Endothelial cell of umbilical vein (primary cell): ENCODE results near the gene OMA1. TPM values are rescaled to one million over a fixed set of nuclear protein-coding genes. Genes with fewer than 3 reads are reported as not detected.

ENCODE experiments used
- BruUV-seq: library from RNA; stranded (reverse); fragments of 400-500 nt; replicated peaks from 2 replicates; lab custom pipeline; 2021; lab: Mats Ljungman, UMichigan
- CTCF ChIA-PET: fragments of 300-600, 350-600 bp; sonication (Branson Sonifier 250); formaldehyde crosslinking; loops from one replicate; lab custom pipeline; 2021; ENCODE audit warnings: antibody characterized with exemption, inconsistent platforms; lab: Charles Lee
- POLR2A ChIA-PET: fragments of 300-600, 350-600 bp; sonication (Branson Sonifier 250); formaldehyde crosslinking; loops from one replicate; lab custom pipeline; 2021; ENCODE audit warnings: antibody characterized with exemption, inconsistent platforms; lab: Charles Lee
- DNase-seq: peaks from one replicate; pipeline ENCODE4 v3.0.0-alpha.2; 2011; ENCODE audit warnings: low read depth, low spot score
- FAIRE-seq: peaks from 2 replicates; lab custom pipeline; 2011; peaks lifted over from hg19 to GRCh38; lab: Jason Lieb, UNC
- H2AFZ ChIP-seq: 2 replicates; pipeline ENCODE4 v1.6.0; 2012; ENCODE audit warnings: low read depth, low read length, control low read depth, inconsistent platforms
- H3K27ac ChIP-seq: 2 replicates; pipeline ENCODE4 v1.5.1; 2011; ENCODE audit warnings: low read depth, mild to moderate bottlenecking, control low read depth, low read length, moderate library complexity; ENCODE audit not compliant: insufficient read depth
- H3K27me3 ChIP-seq, 2 experiments: 2 replicates each; pipeline versions ENCODE4 v1.6.0 to v1.6.1; 2011; ENCODE audit warnings: low read length in 2 of 2, mixed read lengths in 1 of 2; ENCODE audit not compliant: control insufficient read depth in 2 of 2, insufficient read depth in 2 of 2
- H3K36me3 ChIP-seq, 2 experiments: 2 replicates in 1 of 2; 3 replicates in 1 of 2; pipeline ENCODE4 v1.5.1; 2011; ENCODE audit warnings: low read length in 2 of 2, mild to moderate bottlenecking in 1 of 2, moderate library complexity in 1 of 2; ENCODE audit not compliant: control insufficient read depth in 2 of 2, insufficient read depth in 2 of 2; ENCODE audit errors: extremely low read depth in 1 of 2
- H3K4me1 ChIP-seq: 3 replicates; pipeline ENCODE4 v1.5.1; 2011; ENCODE audit warnings: mild to moderate bottlenecking, low read length; ENCODE audit not compliant: control insufficient read depth, insufficient read depth; ENCODE audit errors: extremely low read depth
- H3K4me2 ChIP-seq: 2 replicates; pipeline ENCODE4 v1.6.1; 2011; ENCODE audit warnings: low read length, control low read depth, mixed read lengths; ENCODE audit not compliant: insufficient read depth
- H3K4me3 ChIP-seq, 3 experiments: fragments of 200-600 bp in 1 of 3; sonication (generic), shearing (Covaris generic) in 1 of 3; replicated peaks in 1 of 3; 2 replicates each; pipeline ENCODE4 v1.5.1; 2011 to 2016; ENCODE audit warnings: control low read depth in 3 of 3, low read length in 3 of 3, mild to moderate bottlenecking in 2 of 3, inconsistent platforms in 1 of 3, low read depth in 1 of 3, moderate library complexity in 1 of 3; ENCODE audit not compliant: insufficient read depth in 1 of 3
- H3K79me2 ChIP-seq: 2 replicates; pipeline ENCODE4 v1.6.0; 2012; ENCODE audit warnings: low read length, inconsistent platforms; ENCODE audit not compliant: control insufficient read depth, insufficient read depth
- H3K9ac ChIP-seq: replicated peaks from 2 replicates; pipeline ENCODE3; 2011; ENCODE audit warnings: low read length, control low read depth; ENCODE audit not compliant: insufficient read depth; ENCODE audit errors: extremely low read depth
- H3K9me1 ChIP-seq: replicated peaks from 3 replicates; pipeline ENCODE4 v1.6.0; 2011; ENCODE audit warnings: mild to moderate bottlenecking, low read length; ENCODE audit not compliant: control insufficient read depth, insufficient read depth; ENCODE audit errors: extremely low read depth
- H3K9me3 ChIP-seq: replicated peaks from 2 replicates; pipeline ENCODE4 v1.5.1; 2012; ENCODE audit warnings: low read length, inconsistent platforms; ENCODE audit not compliant: control insufficient read depth, insufficient read depth
- H4K20me1 ChIP-seq: replicated peaks from 2 replicates; pipeline ENCODE3; 2011; ENCODE audit warnings: mild to moderate bottlenecking, low read length; ENCODE audit not compliant: control insufficient read depth, insufficient read depth; ENCODE audit errors: extremely low read depth
- EZH2 ChIP-seq: IDR thresholded peaks from 2 replicates; pipeline ENCODE4 v1.6.1; 2012; ENCODE audit warnings: borderline replicate concordance, low read depth, mild to moderate bottlenecking, moderate library complexity, low read length, inconsistent platforms; ENCODE audit not compliant: severe bottlenecking
- FOS ChIP-seq: IDR thresholded peaks from 2 replicates; pipeline ENCODE4 v1.6.1; 2011; ENCODE audit warnings: mild to moderate bottlenecking, low read length, moderate library complexity, borderline replicate concordance; ENCODE audit not compliant: insufficient read depth
- GATA2 ChIP-seq: IDR thresholded peaks from 2 replicates; pipeline ENCODE4 v1.7.0; 2011; ENCODE audit warnings: low read depth, mild to moderate bottlenecking, moderate library complexity, mixed read lengths, low read length; ENCODE audit not compliant: insufficient read length, insufficient read depth
- JUN ChIP-seq: IDR thresholded peaks from 2 replicates; pipeline ENCODE4 v1.6.1; 2011; ENCODE audit warnings: borderline replicate concordance, low read depth; ENCODE audit not compliant: insufficient read length, insufficient read depth
- MYC ChIP-seq: IDR thresholded peaks from one replicate; pipeline ENCODE4 v1.6.1; 2011; ENCODE audit warnings: mild to moderate bottlenecking, low read depth, low read length
- POLR2A ChIP-seq: IDR thresholded peaks from 2 replicates; pipeline ENCODE4 v1.6.1; 2012; ENCODE audit warnings: low read depth, mild to moderate bottlenecking, control low read depth, low read length
- POLR2AphosphoS5 ChIP-seq: IDR thresholded peaks from 2 replicates; pipeline ENCODE4 v1.6.1; 2012; ENCODE audit warnings: low read depth, mild to moderate bottlenecking, control low read depth, low read length, moderate library complexity; ENCODE audit not compliant: insufficient read depth
- dilution Hi-C: fragments of 300-500 bp; cut with MboI; formaldehyde crosslinking; loops from one replicate; pipeline ENCODE4 v1.15.0; 2019; ENCODE audit warnings: low sequenced_read_pairs; ENCODE audit not compliant: extremely low pct_ligation_motif_present
- intact Hi-C: fragments of 100-400 bp; cut with micrococcal nuclease; formaldehyde crosslinking; loops from one replicate; pipeline ENCODE4 v1.10.0; 2022
- polyA plus RNA-seq, 4 experiments: library from polyadenylated mRNA; depleted of rRNA in 3 of 4; stranded (reverse) in 3 of 4; unstranded in 1 of 4; fragments of >200 nt; gene quantifications; 2 replicates each; pipeline versions ENCODE4 v1.2.1 to v1.2.3, GENCODE V29; 2011 to 2012; ENCODE audit warnings: missing spikeins in 1 of 4
- total RNA-seq: library from RNA; stranded (reverse); gene quantifications from 2 replicates; pipeline ENCODE4 v1.2.3, GENCODE V29; 2021
- TF ChIP-seq, protein P1 (sequence below): IDR thresholded peaks from 2 replicates; pipeline ENCODE4 v1.6.1; 2011; ENCODE audit not compliant: insufficient read depth, insufficient read length
- TF ChIP-seq, protein P2 (sequence below), 2 donors: IDR thresholded peaks; 1 replicate in 1 of 2; 2 replicates in 1 of 2; pipeline ENCODE4 v1.5.1; 2011; ENCODE audit warnings: low read length in 2 of 2, mild to moderate bottlenecking in 2 of 2, moderate library complexity in 2 of 2, control low read depth in 1 of 2, inconsistent platforms in 1 of 2, low read depth in 1 of 2; ENCODE audit not compliant: insufficient read depth in 1 of 2; ENCODE audit errors: extremely low read depth in 1 of 2

The OMA1 gene
- total and polyA plus RNA-seq, 2 donors (not counting 3 experiments of a cell fraction or from before 2014, with no cell fraction given) = 4.0 to 4.6 TPM

DNA sequence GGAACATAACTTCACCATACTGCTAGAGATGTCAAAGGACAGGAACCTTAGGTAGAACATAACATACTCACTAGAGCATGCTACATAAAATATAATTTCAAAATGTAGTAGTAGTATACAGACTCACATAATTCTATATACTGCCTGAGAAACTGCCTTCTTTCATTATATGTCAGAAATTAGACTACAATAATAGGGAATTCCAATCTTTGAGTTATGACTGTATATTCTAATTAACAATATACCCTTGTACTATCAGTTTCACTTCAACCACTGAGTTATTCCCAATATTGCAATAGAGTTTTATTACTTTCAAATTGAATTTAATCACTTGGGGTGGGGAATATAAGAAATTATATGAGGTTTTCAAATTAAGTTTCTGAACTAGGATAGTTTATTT lies 44.0 kb downstream of the OMA1 start:
- ChIA-PET CTCF (no interaction called here), POLR2A (no interaction called here)
- BruUV-seq = no TSS peak
- intact Hi-C loops (no loop called here), dilution Hi-C loops (no loop called here)
- no peak for FAIRE-seq
- no peak overlapping the region for H3K4me2 ChIP-seq
- no peaks in the 10 kb centered on the region for H3K9me3 ChIP-seq
- no peak overlapping the region for H2AFZ ChIP-seq
- H3K4me3 ChIP-seq = no peak overlapping the region
- H3K27me3 ChIP-seq = no peaks in the 10 kb centered on the region
- TF ChIP-seq MYC (no peak), JUN (no peak), EZH2 (no peak), GATA2 (no peak), FOS (no peak), POLR2A (no peak), POLR2AphosphoS5 (no peak)
- TF ChIP-seq, protein P1, sequence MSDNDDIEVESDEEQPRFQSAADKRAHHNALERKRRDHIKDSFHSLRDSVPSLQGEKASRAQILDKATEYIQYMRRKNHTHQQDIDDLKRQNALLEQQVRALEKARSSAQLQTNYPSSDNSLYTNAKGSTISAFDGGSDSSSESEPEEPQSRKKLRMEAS = no peak
- TF ChIP-seq, protein P2, sequence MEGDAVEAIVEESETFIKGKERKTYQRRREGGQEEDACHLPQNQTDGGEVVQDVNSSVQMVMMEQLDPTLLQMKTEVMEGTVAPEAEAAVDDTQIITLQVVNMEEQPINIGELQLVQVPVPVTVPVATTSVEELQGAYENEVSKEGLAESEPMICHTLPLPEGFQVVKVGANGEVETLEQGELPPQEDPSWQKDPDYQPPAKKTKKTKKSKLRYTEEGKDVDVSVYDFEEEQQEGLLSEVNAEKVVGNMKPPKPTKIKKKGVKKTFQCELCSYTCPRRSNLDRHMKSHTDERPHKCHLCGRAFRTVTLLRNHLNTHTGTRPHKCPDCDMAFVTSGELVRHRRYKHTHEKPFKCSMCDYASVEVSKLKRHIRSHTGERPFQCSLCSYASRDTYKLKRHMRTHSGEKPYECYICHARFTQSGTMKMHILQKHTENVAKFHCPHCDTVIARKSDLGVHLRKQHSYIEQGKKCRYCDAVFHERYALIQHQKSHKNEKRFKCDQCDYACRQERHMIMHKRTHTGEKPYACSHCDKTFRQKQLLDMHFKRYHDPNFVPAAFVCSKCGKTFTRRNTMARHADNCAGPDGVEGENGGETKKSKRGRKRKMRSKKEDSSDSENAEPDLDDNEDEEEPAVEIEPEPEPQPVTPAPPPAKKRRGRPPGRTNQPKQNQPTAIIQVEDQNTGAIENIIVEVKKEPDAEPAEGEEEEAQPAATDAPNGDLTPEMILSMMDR (IDR thresholded peaks at IDR 0.05; ENCODE audit: extremely low read depth in 1 of 2, insufficient read depth in 1 of 2, low read depth in 1 of 2, low read length in 2 of 2) = no peak
- no peaks in the 10 kb centered on the region for H3K36me3 ChIP-seq
- H3K9me1 ChIP-seq = no peaks in the 10 kb centered on the region
- no peaks in the 10 kb centered on the region for H3K79me2 ChIP-seq
- DNase-seq = no peak
- H3K27ac ChIP-seq = no peak overlapping the region
- H4K20me1 ChIP-seq = no peaks in the 10 kb centered on the region
- H3K9ac ChIP-seq = no peak overlapping the region
- H3K4me1 ChIP-seq = no peaks in the 10 kb centered on the region
